Esophagus squamous epithelium (tissue), 5 donors: ENCODE measurements around the gene CNTNAP2. TPM values are rescaled to one million over a fixed set of nuclear protein-coding genes. Genes with fewer than 3 reads are reported as not detected.

Experiments
- DNase-seq: peaks from one replicate; lab custom pipeline; 2025; lab: John Stamatoyannopoulos, UW
- H3K27ac ChIP-seq, 4 donors: fragments of 200-600 bp; sonication (generic); one replicate each; pipeline ENCODE4 v1.5.1; 2016 to 2019; ENCODE audit warnings: mild to moderate bottlenecking in 1 of 4
- H3K27me3 ChIP-seq, 4 donors: fragments of 200-600 bp; sonication (generic); 1 replicate in 3 of 4; 2 replicates in 1 of 4; pipeline versions ENCODE4 v1.5.1 to v1.6.0; 2017 to 2021; ENCODE audit warnings: antibody characterized with exemption in 1 of 4
- H3K36me3 ChIP-seq, 3 donors: fragments of 200-600 bp; sonication (generic); one replicate each; pipeline ENCODE4 v1.5.1; 2016 to 2019
- H3K4me1 ChIP-seq, 3 donors: fragments of 200-600 bp; sonication (generic); one replicate each; pipeline ENCODE4 v1.5.1; 2017 to 2019
- H3K4me3 ChIP-seq, 4 donors: fragments of 200-600 bp; sonication (generic); 1 replicate in 3 of 4; 2 replicates in 1 of 4; pipeline ENCODE4 v1.5.1; 2016 to 2019; ENCODE audit warnings: mild to moderate bottlenecking in 2 of 4, moderate library complexity in 1 of 4
- H3K9me3 ChIP-seq, 3 donors: fragments of 200-600 bp; sonication (generic); one replicate each; pipeline ENCODE4 v1.5.1; 2016 to 2019
- CTCF ChIP-seq, 6 experiments: fragments of 450-650 bp in 4 of 6; fragments of 200-600 bp in 2 of 6; sonication (generic) in 2 of 6; IDR thresholded peaks; one replicate each; pipeline ENCODE4 v1.5.1; 2016 to 2019; ENCODE audit warnings: antibody characterized with exemption in 6 of 6, mild to moderate bottlenecking in 4 of 6, moderate library complexity in 4 of 6
- POLR2A ChIP-seq, 4 donors: fragments of 450-650 bp; IDR thresholded peaks; one replicate each; pipeline ENCODE4 v1.6.1; 2017; ENCODE audit warnings: antibody characterized with exemption in 4 of 4, mild to moderate bottlenecking in 4 of 4, moderate library complexity in 3 of 4
- WGBS, 2 donors: methylation state at CpG; one replicate each; pipeline ENCODE4 v1.1.5; 2018; 5-methylcytosine and 5-hydroxymethylcytosine counted together
- intact Hi-C: fragments of 100-400 bp; cut with DNase I; formaldehyde crosslinking; loops from one replicate; pipeline ENCODE4 v1.15.0; 2022
- total RNA-seq, 4 donors: library from RNA; depleted of rRNA; stranded (reverse); fragments of >200 nt; gene quantifications; one replicate each; pipeline ENCODE4 v1.1.0, GENCODE V29; 2016
- donor health status: DM: yes; HTN: yes; CAD: no.

CNTNAP2 gene
- total RNA-seq, 4 donors from 2014 or later: 0.95 to 2.3 (median 1.2) TPM

- no peak for DNase-seq
- no peak overlapping the region for H3K27ac ChIP-seq
- intact Hi-C loops: loop anchor here (10.0 kb wide), 1 partner anchor 218 kb away; no protein-coding TSS in a partner anchor
Observed at GRCh38 chr7:148266795-148267194, 2150.2 kb downstream of the CNTNAP2 start.

GRCh38 chr7:148270576-148270975, 2154.0 kb downstream of the CNTNAP2 start:
- Histone ChIP-seq H3K27ac (no peak overlapping the region), H3K4me1 (no peaks in the 10 kb centered on the region), H3K4me3 (no peak overlapping the region), H3K36me3 (no peaks in the 10 kb centered on the region), H3K9me3 (no peaks in the 10 kb centered on the region), H3K27me3 (peaks cover 0 to 17% (median 0%) of the 10 kb centered on the region in 4 donors)
- no peak for TF ChIP-seq CTCF (IDR thresholded peaks at IDR 0.05)
- no peak for TF ChIP-seq POLR2A (IDR thresholded peaks at IDR 0.05)
- intact Hi-C loops: no loop called here
- DNase-seq: no peak
- 68 to 81% methylated on average over 4 of the region's 4 CpGs for WGBS, 2 donors

More at GRCh38 chr7:148266795-148267194, 2150.2 kb downstream of the CNTNAP2 start:
- Histone ChIP-seq H3K9me3 (no peaks in the 10 kb centered on the region), H3K4me3 (no peak overlapping the region), H3K36me3 (no peaks in the 10 kb centered on the region), H3K4me1 (peaks cover 0 to 8% (median 0%) of the 10 kb centered on the region in 3 donors), H3K27me3 (peaks cover 0 to 14% (median 0%) of the 10 kb centered on the region in 4 donors)
- no peak for TF ChIP-seq CTCF (IDR thresholded peaks at IDR 0.05)
- TF ChIP-seq POLR2A (IDR thresholded peaks at IDR 0.05): no peak
- 86 to 88% methylated on average over 8 of the region's 8 CpGs for WGBS, 2 donors

- Histone ChIP-seq H3K4me3 (no peak overlapping the region), H3K36me3 (no peaks in the 10 kb centered on the region), H3K27me3 (peaks cover 0 to 4% (median 0%) of the 10 kb centered on the region in 4 donors), H3K4me1 (no peaks in the 10 kb centered on the region), H3K9me3 (no peaks in the 10 kb centered on the region), H3K27ac (no peak overlapping the region)
- DNase-seq: no peak
- 73 to 77% methylated on average over 3 of the region's 3 CpGs for WGBS, 2 donors
- no peak for TF ChIP-seq POLR2A (IDR thresholded peaks at IDR 0.05)
- no peak for TF ChIP-seq CTCF (IDR thresholded peaks at IDR 0.05)
- intact Hi-C loops: no loop called here
Observed at GRCh38 chr7:148274118-148274517, 2157.5 kb downstream of the CNTNAP2 start.

GRCh38 chr7:148275359-148275890, 2158.8 kb downstream of the CNTNAP2 start:
- WGBS, 2 donors: 67 to 75% methylated on average over 3 to 4 of the region's 4 CpGs
- TF ChIP-seq CTCF (IDR thresholded peaks at IDR 0.05): no peak
- TF ChIP-seq POLR2A (IDR thresholded peaks at IDR 0.05): no peak
- no peak for DNase-seq

GRCh38 chr7:148276314-148277041, 2159.9 kb downstream of the CNTNAP2 start:
- H3K9me3 ChIP-seq: no peaks in the 10 kb centered on the region
- H3K27ac ChIP-seq: no peak overlapping the region
- no peaks in the 10 kb centered on the region for H3K36me3 ChIP-seq
- intact Hi-C loops: no loop called here
- no peaks in the 10 kb centered on the region for H3K4me1 ChIP-seq
- no peak for TF ChIP-seq CTCF (IDR thresholded peaks at IDR 0.05)
- TF ChIP-seq POLR2A (IDR thresholded peaks at IDR 0.05): no peak
- no peak overlapping the region for H3K4me3 ChIP-seq
- no peak for DNase-seq
- WGBS, 2 donors: 60 to 68% methylated on average over 10 to 11 of the region's 11 CpGs
- H3K27me3 ChIP-seq: peaks cover 0 to 4% (median 0%) of the 10 kb centered on the region in 4 donors

More at GRCh38 chr7:148275359-148275890, 2158.8 kb downstream of the CNTNAP2 start:
- Histone ChIP-seq H3K4me3 (no peak overlapping the region), H3K9me3 (no peaks in the 10 kb centered on the region), H3K36me3 (no peaks in the 10 kb centered on the region), H3K27me3 (peaks cover 0 to 4% (median 0%) of the 10 kb centered on the region in 4 donors), H3K27ac (no peak overlapping the region), H3K4me1 (no peaks in the 10 kb centered on the region)
- intact Hi-C loops: no loop called here
